GM12878 (cell line): Measurements from ENCODE around the gene SHD. TPM values are rescaled to one million over a fixed set of nuclear protein-coding genes. Genes with fewer than 3 reads are reported as not detected.
A peak's percentile ranks its signal among the peaks of the same experiment; 100 is the strongest.

Experiments used
- ATAC-seq: fragments of 200-7000 bp; cut with Tn5 transposase; 3 replicates; pipeline ENCODE4 v1.9.1; 2020; ENCODE audit warnings: mild to moderate bottlenecking, moderate library complexity
- BruUV-seq: library from RNA; stranded (reverse); fragments of 400-500 nt; replicated peaks from 2 replicates; lab custom pipeline; 2021; lab: Mats Ljungman, UMichigan
- CTCF ChIA-PET: fragments of 300-600 bp; sonication (Branson Sonifier 250); formaldehyde crosslinking; extraction: SDS; loops from one replicate; lab custom pipeline; 2021; ENCODE audit warnings: inconsistent platforms; lab: Yijun Ruan, JAX
- POLR2A ChIA-PET: fragments of 350-600 bp; formaldehyde crosslinking; extraction: SDS; loops from one replicate; lab custom pipeline; 2021; ENCODE audit warnings: inconsistent platforms; lab: Charles Lee
- RAD21 ChIA-PET: fragments of 300-600 bp; sonication (Branson Sonifier 250); formaldehyde crosslinking; loops from one replicate; lab custom pipeline; 2023; ENCODE audit warnings: antibody characterized with exemption; ENCODE audit not compliant: unreplicated experiment; lab: Charles Lee
- SMC1A ChIA-PET: fragments of 300-600 bp; sonication (Branson Sonifier 250); formaldehyde crosslinking; loops from one replicate; lab custom pipeline; 2023; ENCODE audit not compliant: unreplicated experiment, uncharacterized antibody; lab: Charles Lee
- DNase-seq: peaks from one replicate; pipeline ENCODE4 v3.0.0-alpha.2; 2011; ENCODE audit warnings: low read depth, low spot score
- FAIRE-seq: peaks from 3 replicates; lab custom pipeline; 2011; peaks lifted over from hg19 to GRCh38; lab: Jason Lieb, UNC
- H2AFZ ChIP-seq: 2 replicates; pipeline ENCODE4 v1.6.0; 2011; ENCODE audit warnings: low read depth, low read length, control low read depth; ENCODE audit not compliant: control insufficient read depth
- H3K27ac ChIP-seq: 2 replicates; pipeline ENCODE4 v1.5.1; 2011; ENCODE audit warnings: control low read depth; ENCODE audit not compliant: control insufficient read depth, insufficient read depth
- H3K27me3 ChIP-seq, 2 experiments: replicated peaks in 1 of 2; 2 replicates each; pipeline versions ENCODE4 v1.6.0 to v1.6.1; 2011; ENCODE audit warnings: low read length in 1 of 2; ENCODE audit not compliant: control insufficient read depth in 2 of 2, insufficient read depth in 2 of 2
- H3K36me3 ChIP-seq, 2 experiments: 2 replicates each; pipeline ENCODE4 v1.5.1; 2011; ENCODE audit warnings: low read length in 1 of 2; ENCODE audit not compliant: control insufficient read depth in 2 of 2, insufficient read depth in 2 of 2
- H3K4me1 ChIP-seq: 2 replicates; pipeline ENCODE4 v1.6.1; 2011; ENCODE audit warnings: mild to moderate bottlenecking, low read length, moderate library complexity, mixed read lengths; ENCODE audit not compliant: control insufficient read depth, insufficient read depth
- H3K4me2 ChIP-seq: 2 replicates; pipeline ENCODE4 v1.6.0; 2011; ENCODE audit warnings: control low read depth; ENCODE audit not compliant: control insufficient read depth, insufficient read depth
- H3K4me3 ChIP-seq: fragments of 200-600 bp; sonication (generic); 2 replicates; pipeline ENCODE4 v1.5.1; 2016
- H3K79me2 ChIP-seq: 2 replicates; pipeline ENCODE4 v1.6.0; 2011; ENCODE audit warnings: low read length; ENCODE audit not compliant: control insufficient read depth, insufficient read depth
- H3K9ac ChIP-seq: 2 replicates; pipeline ENCODE4 v1.8.0; 2011; ENCODE audit warnings: low read length, control low read depth, mixed read lengths; ENCODE audit not compliant: control insufficient read depth, insufficient read depth
- H3K9me3 ChIP-seq: replicated peaks from 3 replicates; pipeline ENCODE4 v1.5.1; 2011; ENCODE audit warnings: mild to moderate bottlenecking, low read length; ENCODE audit not compliant: control insufficient read depth, insufficient read depth
- H4K20me1 ChIP-seq: 2 replicates; pipeline ENCODE4 v1.6.0; 2011; ENCODE audit not compliant: control insufficient read depth, insufficient read depth
- ASH2L ChIP-seq: fragments of 300-600, 200-600 bp; sonication (generic); IDR thresholded peaks from 2 replicates; pipeline ENCODE4 v1.6.1; 2017; ENCODE audit warnings: low read depth, mild to moderate bottlenecking, borderline replicate concordance
- ATF2 ChIP-seq: IDR thresholded peaks from 2 replicates; pipeline ENCODE4 v1.6.1; 2012; ENCODE audit warnings: low read length, inconsistent platforms
- CREM ChIP-seq: IDR thresholded peaks from 2 replicates; pipeline ENCODE4 v1.6.1; 2014; ENCODE audit warnings: antibody characterized with exemption, low read depth
- E2F8 ChIP-seq: fragments of 450-650 bp; IDR thresholded peaks from 2 replicates; pipeline ENCODE4 v1.6.1; 2018; ENCODE audit warnings: mild to moderate bottlenecking, low read depth, moderate library complexity; ENCODE audit not compliant: partially characterized antibody
- MAX ChIP-seq: IDR thresholded peaks from 2 replicates; pipeline ENCODE4 v1.6.1; 2012; ENCODE audit warnings: low read depth, low read length, improper control_type of control experiment
- MYC ChIP-seq: IDR thresholded peaks from 2 replicates; pipeline ENCODE4 v1.6.1; 2011; ENCODE audit warnings: mild to moderate bottlenecking, low read length, moderate library complexity, inconsistent platforms; ENCODE audit not compliant: insufficient read depth, insufficient replicate concordance, insufficient read length, severe bottlenecking
- PAX8 ChIP-seq: fragments of 450-650 bp; IDR thresholded peaks from 2 replicates; pipeline ENCODE4 v1.6.1; 2017; ENCODE audit warnings: mild to moderate bottlenecking, moderate library complexity
- POLR2A ChIP-seq: IDR thresholded peaks from 2 replicates; pipeline ENCODE4 v1.6.1; 2011; ENCODE audit warnings: low read depth, mild to moderate bottlenecking, low read length
- RB1 ChIP-seq: fragments of 450-650 bp; formaldehyde crosslinking; IDR thresholded peaks from 2 replicates; pipeline ENCODE4 v1.6.1; 2017; ENCODE audit warnings: mild to moderate bottlenecking, borderline replicate concordance
- SREBF2 ChIP-seq: IDR thresholded peaks from 2 replicates; pipeline ENCODE4 v1.6.1; 2012; ENCODE audit warnings: mild to moderate bottlenecking, low read length
- TCF12 ChIP-seq: IDR thresholded peaks from 2 replicates; pipeline ENCODE4 v1.6.1; 2011; ENCODE audit warnings: low read depth, mild to moderate bottlenecking, low read length
- TCF7 ChIP-seq: IDR thresholded peaks from 2 replicates; pipeline ENCODE4 v1.6.1; 2014; ENCODE audit warnings: antibody characterized with exemption, borderline replicate concordance
- ZNF687 ChIP-seq: fragments of 450-650 bp; IDR thresholded peaks from 2 replicates; pipeline ENCODE4 v1.6.1; 2017; ENCODE audit warnings: mild to moderate bottlenecking, moderate library complexity
- WGBS: methylation state at CpG from one replicate; pipeline ENCODE4 v1.1.6; 2016; ENCODE audit warnings: low lambda C conversion rate; ENCODE audit not compliant: insufficient replicate concordance, insufficient coverage; ENCODE audit errors: missing lambda C conversion rate; 5-methylcytosine and 5-hydroxymethylcytosine counted together
- in situ Hi-C: fragments of 300-500 bp; cut with MboI; formaldehyde crosslinking; loops from 9 replicates; pipeline ENCODE4 v1.14.3; 2018; ENCODE audit warnings: mixed read lengths
- intact Hi-C: fragments of 100-400 bp; cut with micrococcal nuclease; formaldehyde crosslinking; loops from one replicate; pipeline ENCODE4 v1.14.2; 2022; ENCODE audit not compliant: unreplicated experiment
- polyA plus RNA-seq, 11 experiments: library from polyadenylated mRNA; depleted of rRNA in 4 of 11; unstranded in 6 of 11; stranded (reverse) in 5 of 11; fragments of >200 nt; fragmentation: Nextera tagmentation in 4 of 11; fragmentation: Illumina TruSeq in 1 of 11; extraction: Ambion mirVana in 4 of 11; extraction: Trizol in 1 of 11; gene quantifications; 1 replicate in 1 of 11; 2 replicates in 10 of 11; pipeline versions ENCODE4 v1.2.1 to v1.2.3, GENCODE V29; 2011 to 2016; ENCODE audit warnings: inconsistent platforms in 2 of 11, missing spikeins in 2 of 11, low read depth in 1 of 11
- total RNA-seq, 4 experiments: library from RNA; depleted of rRNA in 3 of 4; stranded (reverse); fragments of >200 nt in 3 of 4; fragmentation: Illumina TruSeq in 1 of 4; extraction: Trizol in 1 of 4; gene quantifications; 2 replicates each; pipeline versions ENCODE4 v1.2.1 to v1.2.3, GENCODE V29; 2013 to 2021

SHD gene
- total and polyA plus RNA-seq, 10 of the 15 experiments (the other 5 are each of a cell fraction or from before 2014, with no cell fraction given) = 0.09 TPM; not detected in 9

- ChIA-PET CTCF (interaction anchor here (0.6 to 5.4 kb wide), 39 partner anchors 10 to 373 kb away, joined by 3 to 78 read pairs (median 4); partner anchors contain the start of genes CHAF1A, EBI3, HDGFL2 and MPND), SMC1A (interaction anchor here (0.6 to 2.6 kb wide), 6 partner anchors 33 to 258 kb away, joined by 3 to 12 read pairs (median 4); no protein-coding TSS in a partner anchor), POLR2A (interaction anchor here (0.9 kb wide), 1 partner anchor 75 kb away, joined by 3 read pairs; no protein-coding TSS in a partner anchor), RAD21 (interaction anchor here (0.9 to 2.8 kb wide), 8 partner anchors 76 to 259 kb away, joined by 3 to 10 read pairs (median 6); partner anchors contain the start of genes CHAF1A and MPND)
- Histone ChIP-seq H3K4me1 (no peaks in the 10 kb centered on the region; the same call in 1 of the 2 replicates), H4K20me1 (no peaks in the 10 kb centered on the region), H3K4me2 (no peak overlapping the region), H3K27me3 (no peaks in the 10 kb centered on the region), H3K9ac (no peak overlapping the region), H3K9me3 (peaks cover 2% of the 10 kb centered on the region; the same call in 1 of the 3 replicates), H3K4me3 (no peak overlapping the region), H2AFZ (no peak overlapping the region), H3K27ac (no peak overlapping the region), H3K79me2 (no peaks in the 10 kb centered on the region), H3K36me3 (peaks cover 18 to 20% of the 10 kb centered on the region in 2 experiments)
- no TSS peak for BruUV-seq
- FAIRE-seq (no peak), ATAC-seq (peak; percentile 92), DNase-seq (no peak)
- 27% methylated on average over 18 of the region's 21 CpGs for WGBS
- intact Hi-C loops = loop anchor here (1.0 to 5.0 kb wide), 3 partner anchors 85 to 258 kb away; partner anchors contain the start of genes CHAF1A and SH3GL1
- in situ Hi-C loops = loop anchor here (5.0 kb wide), 1 partner anchor 85 kb away; no protein-coding TSS in a partner anchor
- no peak for TF ChIP-seq ZNF687
- TF ChIP-seq CREM = no peak
- no peak for TF ChIP-seq SREBF2
- TF ChIP-seq RB1 = no peak
- TF ChIP-seq MAX = no peak
- TF ChIP-seq ASH2L = no peak
- no peak for TF ChIP-seq E2F8
- TF ChIP-seq ATF2 = no peak
- TF ChIP-seq PAX8 = no peak
- no peak for TF ChIP-seq TCF7
- no peak for TF ChIP-seq TCF12
- TF ChIP-seq POLR2A = 0 out of 2 replicates have a peak, but pooled peaks have one; percentile 34
- TF ChIP-seq MYC = no peak
Observed at GRCh38 chr19:4267101-4267900, 11.8 kb upstream of the SHD start.
